Activated naive CD8-positive, alpha-beta T cell treated with anti-CD3 and anti-CD28 coated beads, Interleukin-2, amount 50 U/mL, for 16 hours (primary cell): Measurements from ENCODE around the gene ZBTB7B.

Experiments used
- DNase-seq: peaks from one replicate; pipeline ENCODE4 v3.0.0-alpha.2; 2020; ENCODE audit warnings: low read depth, low spot score

Gene ZBTB7B

GRCh38 chr1:155002464-155003226 lies at the start of gene ZBTB7B:
TSS of gene ZBTB7B (plus strand) at chr1:155002802. CDS start at chr1:155014661, 11,859 bp downstream.
- no peak for DNase-seq

DNA sequence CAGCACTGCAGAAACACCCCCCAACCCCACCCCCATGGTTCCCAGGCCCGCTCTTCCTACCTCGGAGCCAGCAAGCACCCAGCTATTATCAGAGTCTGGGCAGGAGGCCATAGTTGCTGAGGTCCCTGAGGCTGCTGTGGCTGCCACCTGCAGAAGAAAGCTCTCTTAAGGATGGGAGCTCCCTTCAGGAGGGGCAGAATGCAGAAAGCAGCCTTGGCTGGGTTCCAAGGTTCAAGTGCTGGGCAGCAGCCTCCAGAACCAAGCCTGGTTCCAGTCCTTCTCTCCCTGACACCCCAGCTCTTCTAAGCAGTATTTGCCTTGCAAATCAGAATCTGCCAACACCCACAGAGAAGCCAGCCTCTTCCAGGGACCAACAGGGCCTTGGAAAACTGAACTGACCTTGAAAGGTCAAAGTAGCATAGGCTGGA lies 49.0 kb upstream of the ZBTB7B start:
- DNase-seq, result no peak

DNA sequence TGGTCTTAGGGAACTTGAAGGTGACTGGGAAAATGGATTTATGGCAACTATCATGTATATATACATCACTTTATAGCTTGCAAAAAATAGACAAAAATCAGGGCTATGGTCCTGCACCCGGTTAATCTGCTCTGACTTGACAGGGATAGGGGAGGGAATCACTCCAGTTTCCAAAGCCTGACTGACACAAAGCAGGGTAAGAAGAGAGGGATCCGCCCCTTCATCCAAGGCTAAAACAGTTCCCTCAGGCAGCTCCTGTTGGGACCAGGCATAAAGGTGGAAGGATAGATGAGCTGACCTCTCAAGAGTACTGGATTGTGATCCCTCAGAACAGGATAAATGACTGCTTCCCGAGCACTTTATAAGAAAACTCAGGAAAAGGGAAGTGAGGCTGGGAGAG lies 48.1 kb upstream of the ZBTB7B start:
- DNase-seq, result no peak

DNA sequence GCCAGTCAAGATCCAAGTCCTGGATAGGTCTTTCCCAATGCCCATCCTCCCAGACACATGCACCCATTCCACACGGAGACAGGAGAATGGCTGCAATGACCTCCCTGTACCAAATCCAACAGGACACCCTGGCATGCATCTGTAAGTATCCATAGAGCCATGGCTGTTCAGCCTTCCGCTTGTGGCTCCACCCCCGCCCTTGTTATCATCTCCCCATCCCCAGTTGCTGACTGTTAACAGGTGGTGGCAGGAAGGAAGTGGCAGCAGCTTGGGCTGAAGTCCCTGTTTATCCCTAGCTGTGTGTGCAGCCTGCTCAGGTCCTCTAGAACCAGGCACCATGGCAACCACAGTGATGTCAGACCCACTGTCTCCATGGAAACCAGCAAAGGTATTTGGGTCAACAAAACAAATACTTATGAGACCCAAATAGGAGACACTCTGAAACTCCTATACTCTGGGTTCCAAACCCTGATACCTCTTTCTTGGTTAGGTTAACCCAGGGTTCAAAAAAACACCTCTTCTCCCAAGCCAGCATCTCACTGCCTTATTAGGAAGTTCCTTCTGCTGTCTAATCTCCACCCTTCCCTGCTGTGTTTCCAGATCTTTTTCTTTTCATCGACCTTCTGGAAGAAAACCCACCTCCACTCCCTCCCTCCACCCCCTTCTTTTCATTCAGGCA lies 47.4 kb upstream of the ZBTB7B start:
- no peak for DNase-seq

- DNase-seq, result peak; percentile 68
These were observed 46.7 kb upstream of the ZBTB7B start, which contains the start of gene PBXIP1 for GRCh38 chr1:154955718-154956543. TSS of gene PBXIP1 (minus strand) at chr1:154956099. CDS start at chr1:154953721, 2,378 bp downstream.

DNA sequence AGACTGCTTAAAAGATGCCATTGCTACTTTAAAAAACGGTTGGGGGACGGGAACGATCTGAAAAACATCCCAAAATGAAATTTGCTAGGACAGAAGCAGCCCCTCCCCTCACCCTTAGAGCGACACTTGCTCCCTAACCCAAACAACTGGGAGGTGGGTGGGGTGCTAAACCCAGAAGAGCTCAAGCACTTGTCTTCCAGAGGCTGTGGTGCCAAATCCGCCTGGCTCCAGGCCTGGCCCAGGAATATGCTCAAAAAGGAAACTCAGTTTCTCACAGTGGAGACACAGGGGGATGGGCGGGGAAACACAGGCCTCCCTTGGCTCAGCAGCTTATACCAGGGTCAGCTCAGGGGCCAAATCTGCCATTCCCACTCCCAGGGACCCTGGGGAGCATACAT lies 46.1 kb upstream of the ZBTB7B start:
- no peak for DNase-seq

DNA sequence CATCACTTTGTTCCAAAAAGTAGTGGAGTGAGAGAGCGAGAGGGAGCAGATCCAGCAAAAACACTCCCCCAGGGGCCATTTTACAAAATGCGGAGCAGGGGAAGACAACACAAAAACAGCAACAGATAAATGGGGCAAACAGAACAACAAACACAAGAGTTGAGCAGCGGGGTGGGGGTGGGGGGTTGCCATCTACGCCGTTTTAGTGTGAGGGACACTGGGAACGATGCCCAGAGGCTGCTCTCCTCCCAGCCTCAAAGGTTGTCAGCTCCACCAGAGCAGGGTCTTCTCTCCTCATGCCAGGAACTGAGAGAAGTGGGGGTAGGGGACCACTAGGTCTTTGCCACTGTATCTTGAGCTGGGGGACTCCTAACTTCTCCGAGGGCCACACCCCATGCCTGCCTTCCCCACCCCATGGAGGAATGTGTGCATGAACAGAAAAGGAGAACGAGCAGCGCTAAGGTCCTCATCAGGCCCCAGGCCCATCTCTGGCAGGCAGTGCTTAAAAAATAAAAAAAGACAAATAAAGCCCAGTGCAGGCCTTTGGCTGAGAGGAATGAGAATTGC lies 45.4 kb upstream of the ZBTB7B start:
- no peak for DNase-seq

DNA sequence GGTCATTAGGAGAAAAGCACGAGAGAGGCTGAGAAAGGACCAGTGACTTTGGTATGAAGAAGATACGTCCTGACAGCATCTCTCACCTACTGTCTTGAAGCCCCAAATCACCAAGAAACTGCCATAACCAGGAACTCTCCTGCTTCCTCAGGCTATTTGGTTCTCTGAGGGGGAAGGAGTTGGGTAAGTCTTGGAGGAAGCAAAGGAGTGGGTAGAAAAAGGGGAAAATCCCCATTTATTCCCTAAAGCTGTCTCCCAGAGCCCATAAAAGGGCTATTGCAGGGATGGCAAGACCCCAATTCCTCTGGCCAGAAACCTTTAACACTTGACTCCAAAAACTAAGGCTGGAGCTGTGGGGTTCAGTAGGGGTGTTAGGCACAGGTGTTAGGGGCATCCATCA lies 44.6 kb upstream of the ZBTB7B start:
- no peak for DNase-seq

- no peak for DNase-seq
These were observed 43.7 kb upstream of the ZBTB7B start for GRCh38 chr1:154958681-154959425.

DNA sequence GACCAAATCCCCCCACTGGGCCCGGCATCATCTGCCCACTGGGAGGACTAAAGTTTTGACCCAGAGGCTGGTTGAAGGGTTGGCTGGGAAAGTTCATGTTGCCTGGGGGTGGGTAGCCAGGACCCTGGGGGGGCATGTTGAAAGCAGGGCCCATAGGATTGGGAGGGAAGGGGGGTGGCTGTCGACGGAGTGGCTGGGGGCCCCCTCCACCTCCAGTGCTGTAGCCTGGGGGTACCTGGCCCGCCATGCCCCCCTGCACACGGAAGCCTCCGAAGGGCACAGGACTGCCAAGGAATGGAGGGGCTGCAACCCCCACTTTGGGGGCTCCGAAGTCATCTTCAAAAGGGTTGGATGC lies 43.2 kb upstream of the ZBTB7B start:
- DNase-seq, result no peak

- no peak for DNase-seq
These were observed 42.0 kb upstream of the ZBTB7B start for GRCh38 chr1:154960446-154961136.

GRCh38 chr1:154961207-154962155 lies 41.1 kb upstream of the ZBTB7B start, which contains the start of gene PYGO2:
TSS of gene PYGO2 (minus strand) at chr1:154961782. CDS start at chr1:154961576, 206 bp downstream.
- DNase-seq, result peak; percentile 64

- DNase-seq, result no peak
These were observed 40.3 kb upstream of the ZBTB7B start for GRCh38 chr1:154962156-154962749.

DNA sequence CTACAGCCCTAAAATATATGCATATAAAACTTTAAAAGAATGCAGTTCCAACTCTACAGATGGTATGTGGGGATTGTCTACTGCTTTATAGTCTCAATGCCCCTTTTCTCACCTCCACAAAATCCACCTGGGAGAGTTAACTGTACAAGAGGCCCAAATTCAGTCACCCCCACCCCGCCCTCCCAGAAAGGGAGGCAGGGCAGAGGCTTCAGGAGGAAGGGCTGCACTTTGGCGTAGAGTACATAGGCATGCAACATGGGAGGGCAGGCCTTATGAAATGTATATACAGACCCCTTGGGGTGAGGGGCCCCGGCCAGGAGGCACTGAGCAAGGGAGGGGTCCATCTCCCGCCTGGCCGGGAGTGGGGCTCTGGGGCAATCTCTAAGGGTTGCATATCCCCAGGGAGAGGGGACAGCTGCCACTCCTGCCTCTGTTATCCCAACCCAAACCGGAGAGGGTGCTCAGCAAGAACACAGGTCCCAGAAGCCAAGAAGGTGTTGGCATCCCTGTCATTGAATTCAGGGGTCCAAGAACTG lies 39.7 kb upstream of the ZBTB7B start:
- DNase-seq, result no peak

GRCh38 chr1:154963643-154964042 lies 39.0 kb upstream of the ZBTB7B start:
- DNase-seq, result no peak

- DNase-seq, result no peak
These were observed 38.2 kb upstream of the ZBTB7B start for GRCh38 chr1:154964359-154964758.

DNA sequence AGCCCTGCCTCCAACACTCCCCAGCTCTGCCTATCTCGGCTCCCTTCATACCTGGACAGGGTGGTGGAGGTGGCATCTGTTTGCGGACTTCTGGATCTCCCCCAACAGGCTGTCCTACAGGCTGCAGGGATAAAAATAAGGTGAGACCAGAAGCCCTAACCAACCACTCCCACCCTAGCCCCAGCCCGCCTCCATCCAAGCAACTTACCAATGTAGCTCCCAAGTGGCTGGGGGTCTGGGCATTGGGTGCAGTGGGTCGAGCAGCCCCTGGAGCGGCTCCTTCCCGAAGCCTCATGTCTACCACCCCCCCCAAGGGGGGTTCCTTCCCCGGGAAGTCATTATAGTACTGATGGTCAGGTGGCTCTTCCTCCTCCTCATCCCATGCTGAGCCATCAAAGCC lies 36.5 kb upstream of the ZBTB7B start:
- DNase-seq, result no peak

DNA sequence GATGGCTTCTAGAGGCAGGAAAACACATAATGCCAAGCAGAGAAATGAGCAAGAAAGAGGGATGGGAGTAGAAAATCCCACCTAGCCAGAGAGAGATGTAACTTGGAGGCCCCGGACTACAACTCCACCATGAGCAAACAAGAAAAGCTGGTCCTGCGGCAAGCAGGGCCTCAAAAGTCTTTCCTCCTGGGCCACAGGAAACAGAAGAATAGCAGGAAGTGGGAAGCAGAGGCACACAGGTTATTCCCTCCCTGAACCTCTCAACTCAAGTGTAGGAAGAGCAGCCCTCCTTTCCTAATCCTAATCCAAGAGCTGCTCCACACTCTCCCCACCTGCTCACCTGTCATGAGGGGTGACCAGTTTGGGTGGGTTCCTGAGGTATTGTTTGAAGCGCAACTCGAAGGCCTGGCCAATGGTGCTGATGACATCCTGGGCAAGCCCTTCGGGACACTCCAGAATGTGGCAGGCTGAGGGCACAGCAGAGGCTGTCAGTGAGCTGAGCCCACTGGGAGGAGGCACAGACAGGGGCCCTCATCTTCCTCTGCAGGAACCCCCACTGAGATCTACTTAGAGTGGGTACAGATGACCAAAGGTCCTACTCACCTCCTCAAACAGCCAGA lies 35.2 kb upstream of the ZBTB7B start:
- DNase-seq, result no peak
